ENCODE results near the gene SWSAP1. TPM values are rescaled to one million over a fixed set of nuclear protein-coding genes. Genes with fewer than 3 reads are reported as not detected.

The SWSAP1 gene
- total RNA-seq, result 4.3 and 5.1 TPM in 2 replicates

- ChIA-PET POLR2A (interaction anchor here (0.5 to 3.5 kb wide), 45 partner anchors 9 to 1583 kb away, joined by 3 to 65 read pairs (median 4); partner anchors contain the start of genes CCDC159, ECSIT, ELAVL3 and EPOR), CTCF (interaction anchor here (0.6 to 2.9 kb wide), 5 partner anchors 9 to 155 kb away, joined by 3 to 16 read pairs (median 4); partner anchors contain the start of genes CCDC159, ECSIT, EPOR and TMEM205)
- Mint-ChIP-seq H3K4me1 (peaks cover 17% of the 10 kb centered on the region), H3K9me3 (no peaks in the 10 kb centered on the region), H3K27ac (no peak within 1 kb of the TSS), H3K4me3 (no peak within 1 kb of the TSS), H3K36me3 (ENCODE audit: low read depth) (peaks cover 17% of the 10 kb centered on the region), H3K27me3 (no peaks in the 10 kb centered on the region)
- TF ChIP-seq, protein P1, sequence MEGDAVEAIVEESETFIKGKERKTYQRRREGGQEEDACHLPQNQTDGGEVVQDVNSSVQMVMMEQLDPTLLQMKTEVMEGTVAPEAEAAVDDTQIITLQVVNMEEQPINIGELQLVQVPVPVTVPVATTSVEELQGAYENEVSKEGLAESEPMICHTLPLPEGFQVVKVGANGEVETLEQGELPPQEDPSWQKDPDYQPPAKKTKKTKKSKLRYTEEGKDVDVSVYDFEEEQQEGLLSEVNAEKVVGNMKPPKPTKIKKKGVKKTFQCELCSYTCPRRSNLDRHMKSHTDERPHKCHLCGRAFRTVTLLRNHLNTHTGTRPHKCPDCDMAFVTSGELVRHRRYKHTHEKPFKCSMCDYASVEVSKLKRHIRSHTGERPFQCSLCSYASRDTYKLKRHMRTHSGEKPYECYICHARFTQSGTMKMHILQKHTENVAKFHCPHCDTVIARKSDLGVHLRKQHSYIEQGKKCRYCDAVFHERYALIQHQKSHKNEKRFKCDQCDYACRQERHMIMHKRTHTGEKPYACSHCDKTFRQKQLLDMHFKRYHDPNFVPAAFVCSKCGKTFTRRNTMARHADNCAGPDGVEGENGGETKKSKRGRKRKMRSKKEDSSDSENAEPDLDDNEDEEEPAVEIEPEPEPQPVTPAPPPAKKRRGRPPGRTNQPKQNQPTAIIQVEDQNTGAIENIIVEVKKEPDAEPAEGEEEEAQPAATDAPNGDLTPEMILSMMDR (IDR thresholded peaks at IDR 0.05), result no peak
- DNase-seq (peak; percentile 93), ATAC-seq (ENCODE audit: low read depth) (peak; percentile 89)
- intact Hi-C loops (cut with micrococcal nuclease), result loop anchor here (1.0 kb wide), 4 partner anchors 9 to 61 kb away; partner anchors contain the start of genes CCDC159, ODAD3, PRKCSH and TMEM205
These were observed at the start of gene SWSAP1 for GRCh38 chr19:11374433-11375142. Gene SWSAP1, plus strand, starts transcription at chr19:11374666. Its CDS starts 15 bp downstream, at chr19:11374681.

GRCh38 chr19:11324748-11325389 lies 49.6 kb upstream of the SWSAP1 start:
- no peaks in the 10 kb centered on the region for H3K9me3 Mint-ChIP-seq
- peaks cover 45% of the 10 kb centered on the region for H3K4me1 Mint-ChIP-seq
- no peak overlapping the region for H3K4me3 Mint-ChIP-seq
- peaks cover 8% of the 10 kb centered on the region for H3K36me3 Mint-ChIP-seq (ENCODE audit: low read depth)
- TF ChIP-seq, protein P1 (IDR thresholded peaks at IDR 0.05), result no peak
- intact Hi-C loops (cut with micrococcal nuclease), result no loop called here
- H3K27ac Mint-ChIP-seq, result peak overlapping the region; percentile 76
- H3K27me3 Mint-ChIP-seq, result no peaks in the 10 kb centered on the region
- DNase-seq (no peak), ATAC-seq (ENCODE audit: low read depth) (no peak)
- POLR2A ChIA-PET, result interaction anchor here (0.8 to 2.1 kb wide), 4 partner anchors 15 to 110 kb away, joined by 6 to 15 read pairs (median 6); partner anchors contain the start of genes ODAD3, PRKCSH, RAB3D and SWSAP1
- CTCF ChIA-PET, result interaction anchor here (1.4 kb wide), 2 partner anchors 31 to 56 kb away, joined by 3 to 4 read pairs; no protein-coding TSS in a partner anchor

DNA sequence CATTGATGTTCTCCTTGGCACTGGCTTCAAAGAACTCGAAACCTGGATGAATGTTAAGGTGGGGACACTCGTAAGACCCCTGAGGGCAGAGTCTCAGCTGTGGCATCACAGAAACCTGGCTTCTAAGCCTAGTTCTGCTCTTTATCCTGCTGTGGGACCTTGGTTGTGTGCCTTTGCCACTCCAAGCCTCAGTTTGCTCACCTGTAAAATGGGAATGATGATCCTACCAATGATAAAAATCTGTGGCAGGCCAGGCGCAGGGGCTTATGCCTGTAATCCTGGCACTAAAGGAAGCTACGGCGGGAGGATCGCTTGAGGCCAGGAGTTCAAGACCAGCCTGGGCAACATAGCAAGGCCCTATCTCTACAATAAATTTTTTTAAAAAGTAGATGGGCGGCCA lies 48.9 kb upstream of the SWSAP1 start:
- Mint-ChIP-seq H3K27ac (no peak overlapping the region), H3K4me3 (no peak overlapping the region)

DNA sequence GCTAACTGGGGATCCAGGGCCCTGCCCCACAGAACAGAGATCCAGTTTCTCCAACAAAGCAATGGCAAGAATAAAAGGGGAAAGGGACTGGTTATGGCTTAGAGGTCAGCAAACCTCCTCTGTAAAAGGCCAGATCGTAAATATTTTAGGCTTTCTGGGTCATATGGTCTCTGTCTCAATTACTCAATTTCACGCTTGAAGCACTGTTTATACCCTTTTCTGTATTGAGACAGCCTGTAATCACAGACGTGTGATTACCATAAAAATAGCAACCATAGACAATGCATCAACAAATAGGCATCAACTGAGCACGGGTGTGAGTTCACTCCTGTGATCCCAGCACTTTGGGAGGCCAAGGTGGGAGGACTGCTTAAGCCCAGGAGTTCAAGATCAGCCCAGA lies 44.3 kb upstream of the SWSAP1 start:
- Mint-ChIP-seq H3K27ac (no peak overlapping the region), H3K4me1 (no peaks in the 10 kb centered on the region), H3K27me3 (no peaks in the 10 kb centered on the region), H3K4me3 (no peak overlapping the region), H3K9me3 (no peaks in the 10 kb centered on the region), H3K36me3 (ENCODE audit: low read depth) (peaks cover 33% of the 10 kb centered on the region)
- ChIA-PET POLR2A (no interaction called here), CTCF (no interaction called here)
- DNase-seq, result no peak
- intact Hi-C loops (cut with micrococcal nuclease), result no loop called here
- TF ChIP-seq, protein P1 (IDR thresholded peaks at IDR 0.05), result no peak
- ATAC-seq (ENCODE audit: low read depth), result no peak

More for the DNA sequence above, 48.9 kb upstream of the SWSAP1 start:
- intact Hi-C loops (cut with micrococcal nuclease), result no loop called here
- H3K9me3 Mint-ChIP-seq, result no peaks in the 10 kb centered on the region
- peaks cover 42% of the 10 kb centered on the region for H3K4me1 Mint-ChIP-seq
- peaks cover 13% of the 10 kb centered on the region for H3K36me3 Mint-ChIP-seq (ENCODE audit: low read depth)
- ChIA-PET CTCF (interaction anchor here (1.4 kb wide), 2 partner anchors 32 to 55 kb away, joined by 3 to 4 read pairs; no protein-coding TSS in a partner anchor), POLR2A (interaction anchor here (0.7 to 1.3 kb wide), 2 partner anchors 14 to 49 kb away, joined by 5 to 6 read pairs; partner anchors contain the start of genes RAB3D and SWSAP1)
- ATAC-seq (ENCODE audit: low read depth) (no peak), DNase-seq (no peak)
- H3K27me3 Mint-ChIP-seq, result no peaks in the 10 kb centered on the region
- TF ChIP-seq, protein P1 (IDR thresholded peaks at IDR 0.05), result no peak

All from activated B cell treated with CpG ODN at 0.5 μM for 24 hours (primary cell).